HL-60/S4 treated with retinoic acid at 250 ng/mL for 4 days and 3 days (cell line): Measurements from ENCODE around the gene AFDN.

ENCODE experiments used
- in situ Hi-C: fragments of 300-500 bp; cut with MboI; formaldehyde crosslinking; loops from 2 replicates; pipeline ENCODE4 v1.7.0; 2022; ENCODE audit warnings: low sequenced_read_pairs

AFDN gene

DNA sequence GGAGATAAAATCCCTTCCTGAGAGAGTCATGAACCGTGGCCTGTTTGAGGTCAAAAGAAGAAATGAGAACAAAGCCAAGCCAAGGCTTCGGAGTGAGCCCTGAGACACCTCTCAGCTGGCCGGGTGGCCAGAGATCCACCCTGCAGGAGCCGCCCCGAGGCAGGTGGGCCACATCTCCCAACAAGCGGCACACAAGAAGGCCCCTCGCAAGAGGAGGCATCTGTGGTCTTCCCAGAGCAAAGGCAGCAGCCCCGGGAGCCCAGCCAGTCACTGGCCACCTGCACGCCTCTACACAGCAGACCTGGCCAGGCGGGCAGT is 30.9 kb upstream of the AFDN start:
- in situ Hi-C loops: no loop called here

GRCh38 chr6:167796192-167796981 is 30.3 kb upstream of the AFDN start:
- in situ Hi-C loops: no loop called here

- in situ Hi-C loops: no loop called here
These were observed 29.7 kb upstream of the AFDN start for GRCh38 chr6:167797011-167797471.

- in situ Hi-C loops: no loop called here
These were observed 29.0 kb upstream of the AFDN start for GRCh38 chr6:167797476-167798265.

GRCh38 chr6:167798453-167798852 is 28.3 kb upstream of the AFDN start:
- in situ Hi-C loops: no loop called here

DNA sequence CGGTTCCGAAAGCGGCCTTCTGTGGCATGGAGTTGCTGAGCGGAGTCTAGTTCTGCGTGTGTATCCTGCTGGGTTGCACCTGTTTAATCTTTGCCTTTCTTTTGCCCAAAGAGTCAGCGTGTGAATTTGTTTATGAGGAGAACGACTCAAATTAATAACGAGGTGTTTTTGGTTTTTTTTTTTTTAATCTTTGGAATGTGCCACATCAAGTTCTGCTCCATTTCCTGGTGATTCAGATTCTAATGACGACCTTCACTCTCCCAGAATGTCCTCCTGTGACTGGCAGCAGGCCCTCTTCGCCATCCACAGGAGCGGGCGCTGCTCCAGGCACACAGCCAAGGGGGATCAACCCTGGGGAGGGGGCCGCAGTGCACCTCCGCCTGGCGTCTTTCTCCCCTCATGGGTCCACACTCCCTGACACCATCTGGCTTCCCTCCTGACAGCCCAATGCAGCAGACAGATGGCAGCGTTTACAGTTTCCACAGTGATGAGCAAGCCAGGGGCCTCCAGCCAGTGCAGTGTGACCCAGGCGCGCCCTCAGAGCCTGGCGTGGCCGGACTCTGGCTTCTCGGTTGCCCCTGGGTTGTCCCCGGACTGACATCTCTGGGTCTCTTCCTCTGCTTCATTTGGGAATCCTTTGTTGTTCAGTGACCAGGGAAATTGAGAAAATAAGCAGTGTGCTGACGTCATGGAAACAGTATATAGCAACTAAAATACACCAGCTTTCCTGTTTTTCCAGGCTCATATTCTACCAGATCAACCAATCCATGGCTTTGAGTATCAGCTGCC is 27.5 kb upstream of the AFDN start:
- in situ Hi-C loops: no loop called here

GRCh38 chr6:167800549-167800948 is 26.2 kb upstream of the AFDN start:
- in situ Hi-C loops: no loop called here

- in situ Hi-C loops: no loop called here
These were observed 25.4 kb upstream of the AFDN start for GRCh38 chr6:167801263-167801662.

- in situ Hi-C loops: no loop called here
These were observed 24.4 kb upstream of the AFDN start for GRCh38 chr6:167802339-167802738.

DNA sequence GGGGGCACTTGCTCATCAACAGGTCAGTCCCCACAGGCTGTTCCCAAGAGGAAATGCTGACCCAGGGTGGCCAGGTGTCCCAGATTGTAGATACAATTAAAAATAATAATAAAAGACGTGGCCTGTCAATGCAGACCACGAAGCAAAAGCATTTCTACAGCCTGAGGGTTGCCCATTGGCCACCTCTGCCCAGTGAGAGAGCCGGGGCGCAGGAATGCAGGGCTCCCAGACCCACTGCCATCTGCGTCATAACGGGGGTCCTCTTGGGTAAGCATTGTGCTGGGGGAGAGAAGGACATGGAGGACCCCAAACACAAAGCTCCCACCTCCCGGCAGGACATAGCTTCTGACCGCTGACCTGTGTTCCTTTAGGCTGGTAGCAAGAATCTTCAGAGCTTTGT is 22.9 kb upstream of the AFDN start:
- in situ Hi-C loops: no loop called here

DNA sequence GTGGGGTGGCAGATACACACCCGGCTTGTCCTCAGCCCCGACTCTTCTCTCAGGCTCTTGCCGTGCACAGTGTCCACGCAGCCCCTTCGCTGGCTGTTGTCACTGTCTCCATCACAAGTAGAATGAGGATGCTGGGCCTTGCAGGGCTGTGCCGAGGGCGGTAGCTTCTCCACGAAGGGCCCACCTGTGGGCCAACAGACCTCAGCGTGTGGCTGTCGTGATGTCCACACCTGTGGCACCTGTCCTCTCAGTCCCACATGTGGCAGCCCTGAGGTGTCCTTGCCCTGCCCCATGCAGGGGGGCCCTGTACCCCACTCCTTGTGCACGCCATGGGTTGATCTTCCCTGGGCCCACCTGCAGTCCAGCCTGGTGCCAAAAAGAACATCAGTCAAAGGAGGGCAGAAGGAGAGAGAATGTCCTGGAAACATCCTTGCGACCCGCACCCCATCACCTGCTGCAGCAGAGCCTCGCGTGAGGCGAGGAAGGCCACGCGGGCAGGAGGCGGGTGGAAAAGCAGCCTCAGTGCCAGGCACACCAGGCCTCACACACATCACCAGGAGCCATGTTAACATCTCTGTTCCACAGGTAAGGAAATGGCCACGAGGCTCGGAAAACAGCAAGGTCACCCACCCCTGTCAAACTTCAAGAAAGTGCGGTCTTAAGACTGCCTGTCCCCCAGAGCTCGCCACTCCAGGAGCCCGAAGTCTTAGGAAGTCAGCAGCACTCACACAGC is 22.3 kb upstream of the AFDN start:
- in situ Hi-C loops: no loop called here

GRCh38 chr6:167805349-167806060 is 21.2 kb upstream of the AFDN start:
- in situ Hi-C loops: no loop called here

DNA sequence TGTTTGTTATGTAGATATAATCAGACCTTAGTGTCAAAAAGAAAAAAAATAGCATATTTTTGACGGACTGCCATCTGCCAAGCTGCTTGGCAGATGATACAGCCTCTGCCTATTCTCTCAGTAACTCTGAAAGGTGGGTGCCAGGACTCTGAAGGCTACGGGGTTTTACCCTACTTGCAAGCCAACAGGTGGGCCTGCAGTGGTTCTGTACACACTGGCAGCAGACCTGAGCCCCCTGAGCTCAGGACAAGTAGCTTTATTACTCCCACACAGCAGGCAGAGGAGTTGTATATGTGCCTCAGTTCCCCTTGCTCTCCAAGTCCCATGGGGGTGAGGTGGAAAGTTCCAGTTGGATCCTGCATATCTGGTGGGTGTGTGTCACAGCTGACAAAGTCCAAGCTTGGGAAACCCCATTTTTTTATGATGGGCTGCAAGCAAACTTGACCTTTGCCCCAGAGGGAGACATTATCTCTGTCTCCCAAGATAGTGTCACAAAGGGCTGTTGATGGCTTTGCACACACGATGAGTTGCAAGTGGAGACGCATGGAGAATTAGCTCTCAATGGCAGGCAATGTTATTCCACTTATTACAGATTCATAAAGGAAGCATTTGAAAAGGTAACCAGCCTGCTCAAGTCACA is 20.5 kb upstream of the AFDN start:
- in situ Hi-C loops: no loop called here

- in situ Hi-C loops: no loop called here
These were observed 19.5 kb upstream of the AFDN start for GRCh38 chr6:167807200-167807599.

GRCh38 chr6:167807756-167808155 is 19.0 kb upstream of the AFDN start:
- in situ Hi-C loops: no loop called here

DNA sequence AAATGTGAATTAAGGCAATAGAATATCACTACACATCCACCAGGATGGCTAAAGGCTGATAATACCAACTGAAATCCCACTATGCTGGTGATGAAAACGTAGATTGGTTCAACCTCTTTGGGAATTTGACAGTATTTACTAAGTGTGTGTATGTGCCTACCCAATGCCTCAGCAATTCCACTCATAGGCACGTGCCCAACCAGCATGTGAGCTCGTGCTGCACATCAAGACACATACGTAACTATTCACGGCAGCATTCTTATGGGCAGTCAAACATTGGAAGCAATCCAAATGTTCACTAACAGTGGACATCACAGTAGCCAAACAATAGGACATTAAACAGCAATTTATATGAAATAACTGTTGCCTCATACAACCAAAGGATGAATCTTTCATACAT is 15.7 kb upstream of the AFDN start:
- in situ Hi-C loops: no loop called here

- in situ Hi-C loops: no loop called here
These were observed 15.1 kb upstream of the AFDN start for GRCh38 chr6:167811442-167812087.

DNA sequence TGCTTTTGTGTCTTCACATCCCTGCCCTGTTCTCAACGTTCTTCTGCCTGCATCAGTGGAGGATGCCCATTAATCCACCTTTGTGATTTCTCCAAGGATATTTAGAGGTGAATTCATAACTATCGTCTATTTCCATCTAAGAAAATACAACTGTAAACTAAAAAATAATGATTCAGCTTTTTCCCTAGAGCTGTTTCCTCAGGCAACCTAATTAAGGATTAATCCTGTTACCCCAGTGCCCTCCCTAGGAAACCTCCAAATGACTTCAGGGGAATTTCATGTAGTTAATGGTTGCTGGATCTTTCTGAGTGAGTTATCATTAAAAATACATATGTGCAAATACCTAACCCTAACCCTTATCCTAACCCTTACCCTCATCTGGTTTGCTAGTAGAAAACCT is 14.6 kb upstream of the AFDN start:
- in situ Hi-C loops: no loop called here

DNA sequence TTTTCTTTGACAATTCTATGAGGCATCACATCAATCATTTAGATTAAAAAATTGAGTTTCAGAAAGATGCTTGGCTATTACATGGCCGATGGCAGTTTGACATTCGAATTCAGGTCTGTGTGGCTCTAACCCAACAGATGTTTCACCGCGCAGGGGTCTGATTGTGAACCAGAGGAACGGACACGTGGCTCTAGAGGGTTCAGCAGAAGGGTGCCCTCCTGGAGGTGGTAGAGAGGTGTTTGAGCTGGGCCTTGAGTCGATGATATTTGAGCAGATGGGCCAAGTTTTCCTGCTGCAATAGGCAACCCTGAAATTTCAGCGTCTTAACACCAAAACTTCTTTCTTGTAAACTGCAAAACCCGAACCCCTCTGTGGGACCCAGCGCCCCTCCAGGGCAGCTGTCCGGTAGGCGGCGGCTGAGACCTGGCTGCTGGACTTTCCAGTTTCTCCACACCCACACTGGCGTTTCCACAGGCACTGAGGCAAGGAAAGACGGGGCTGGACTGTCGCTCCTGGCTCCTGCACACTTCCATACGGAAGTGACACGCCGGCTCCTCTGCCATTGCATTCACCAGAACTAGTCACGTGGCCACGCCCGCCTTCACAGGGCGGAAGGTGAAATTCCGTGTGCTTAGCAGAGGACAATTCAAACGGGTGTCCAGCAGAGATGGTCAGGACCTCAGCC is 11.3 kb upstream of the AFDN start:
- in situ Hi-C loops: no loop called here
